ENCODE measurements around the gene RSAD1. TPM values are rescaled to one million over a fixed set of nuclear protein-coding genes. Genes with fewer than 3 reads are reported as not detected.

The RSAD1 gene
- total and polyA plus RNA-seq, 2 donors: 18.7 to 36.4 TPM

DNA sequence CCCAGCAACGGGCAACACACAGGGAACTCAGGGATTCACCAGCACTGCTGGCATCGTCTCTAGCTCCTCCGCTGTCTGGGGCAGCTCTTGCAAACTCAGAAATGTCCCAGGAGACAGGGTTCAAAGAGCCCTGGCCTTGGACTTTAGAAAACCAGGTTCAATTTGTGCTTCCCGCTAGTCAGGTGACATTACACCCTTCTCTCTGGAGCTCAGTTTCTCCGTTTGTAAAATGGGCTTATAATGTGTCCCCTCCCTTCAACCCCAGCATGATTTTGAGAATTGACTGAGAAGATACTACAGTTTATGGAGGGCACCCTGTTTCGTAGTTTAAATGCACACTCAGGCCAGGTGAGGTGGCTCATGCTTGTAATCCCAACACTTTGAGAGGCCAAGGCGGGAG is 27.6 kb downstream of the RSAD1 start:
- 84% methylated on average over 7 of the region's 7 CpGs for WGBS
- Histone ChIP-seq H3K4me3 (ENCODE audit: low read length in 2 of 2) (no peak overlapping the region), H3K27ac (ENCODE audit: low read depth in 1 of 2, low read length in 1 of 2) (no peak overlapping the region), H3K4me1 (ENCODE audit: control insufficient read depth in 2 of 2, insufficient read depth in 2 of 2, low read length in 2 of 2) (peaks cover 8 to 33% of the 10 kb centered on the region in 2 donors), H3K36me3 (ENCODE audit: control insufficient read depth in 2 of 2, insufficient read depth in 2 of 2, low read length in 1 of 2) (no peaks in the 10 kb centered on the region), H3K27me3 (ENCODE audit: control insufficient read depth in 2 of 2, insufficient read depth in 1 of 2, low read length in 1 of 2) (peaks cover 0 to 29% of the 10 kb centered on the region in 2 donors), H3K9me3 (ENCODE audit: control insufficient read depth in 2 of 2, insufficient read depth in 1 of 2, low read length in 1 of 2) (peaks cover 0 to 2% of the 10 kb centered on the region in 2 donors)
- no peak for DNase-seq (ENCODE audit: low read depth in 6 of 9, low spot score in 9 of 9)

GRCh38 chr17:50507871-50508572 is 29.4 kb downstream of the RSAD1 start, which contains the start of gene MYCBPAP:
TSS of gene MYCBPAP (plus strand) at chr17:50508439. CDS start at chr17:50508675, 236 bp downstream.
- 12% methylated on average over 66 of the region's 66 CpGs for WGBS
- peak in 7 of 9 donors; percentile 45 to 84 (median 58) for DNase-seq (ENCODE audit: low read depth in 6 of 9, low spot score in 9 of 9)
- H3K27ac ChIP-seq (ENCODE audit: low read depth in 1 of 2, low read length in 1 of 2): peak within 1 kb of the TSS; percentile 53 to 76
- H3K9me3 ChIP-seq (ENCODE audit: control insufficient read depth in 2 of 2, insufficient read depth in 1 of 2, low read length in 1 of 2): peaks cover 0 to 2% of the 10 kb centered on the region in 2 donors
- no peaks in the 10 kb centered on the region for H3K36me3 ChIP-seq (ENCODE audit: control insufficient read depth in 2 of 2, insufficient read depth in 2 of 2, low read length in 1 of 2)
- peaks cover 8 to 35% of the 10 kb centered on the region in 2 donors for H3K4me1 ChIP-seq (ENCODE audit: control insufficient read depth in 2 of 2, insufficient read depth in 2 of 2, low read length in 2 of 2)
- peak within 1 kb of the TSS; percentile 51 to 62 for H3K4me3 ChIP-seq (ENCODE audit: low read length in 2 of 2)
- H3K27me3 ChIP-seq (ENCODE audit: control insufficient read depth in 2 of 2, insufficient read depth in 1 of 2, low read length in 1 of 2): peaks cover 0 to 27% of the 10 kb centered on the region in 2 donors

DNA sequence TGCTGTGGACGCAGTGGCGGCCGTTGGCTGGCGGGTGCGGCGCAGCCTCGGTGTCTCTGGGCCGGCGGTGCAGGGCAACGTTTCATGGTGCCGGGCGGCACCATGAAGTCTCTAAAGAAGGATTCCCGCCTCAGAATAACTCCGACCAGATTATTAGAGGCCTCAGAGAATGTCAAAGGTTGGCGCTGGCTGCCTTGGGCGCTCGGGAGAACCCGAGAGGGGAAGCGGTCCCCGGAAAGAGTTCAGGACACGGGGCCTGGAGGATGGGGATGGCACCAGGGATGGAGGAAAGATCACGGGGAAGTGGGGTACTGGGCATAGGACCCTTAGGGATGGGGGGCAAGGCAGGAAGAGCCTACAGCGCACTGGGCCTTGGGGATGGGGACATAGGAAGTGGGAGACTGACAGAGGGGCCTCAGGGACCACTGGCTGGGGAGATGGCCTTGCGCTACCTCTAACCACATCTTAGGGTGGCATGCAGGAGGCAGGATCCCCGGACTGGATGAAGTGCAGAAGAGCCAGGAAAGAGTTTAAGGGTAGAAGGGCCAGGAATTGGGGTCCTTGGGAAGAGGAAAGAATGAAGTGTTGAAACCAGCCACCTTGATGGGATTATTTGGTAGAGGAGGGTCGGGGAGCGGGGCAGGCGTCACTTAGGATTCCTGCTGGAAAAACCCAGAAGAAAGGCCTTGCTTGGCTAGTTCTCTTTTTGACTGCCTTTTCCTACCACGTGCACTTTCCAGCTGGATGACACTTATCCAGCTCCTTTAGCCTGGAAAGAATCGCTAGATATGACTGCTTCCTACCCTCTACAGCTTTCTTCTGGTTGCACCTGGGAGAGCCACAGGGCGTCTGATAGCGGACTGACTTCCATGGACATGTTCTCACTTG is 30.2 kb downstream of the RSAD1 start:
- Histone ChIP-seq H3K9me3 (ENCODE audit: control insufficient read depth in 2 of 2, insufficient read depth in 1 of 2, low read length in 1 of 2) (peaks cover 0 to 2% of the 10 kb centered on the region in 2 donors), H3K27me3 (ENCODE audit: control insufficient read depth in 2 of 2, insufficient read depth in 1 of 2, low read length in 1 of 2) (peaks cover 0 to 27% of the 10 kb centered on the region in 2 donors), H3K36me3 (ENCODE audit: control insufficient read depth in 2 of 2, insufficient read depth in 2 of 2, low read length in 1 of 2) (no peaks in the 10 kb centered on the region), H3K4me1 (ENCODE audit: control insufficient read depth in 2 of 2, insufficient read depth in 2 of 2, low read length in 2 of 2) (peaks cover 8 to 32% of the 10 kb centered on the region in 2 donors), H3K4me3 (ENCODE audit: low read length in 2 of 2) (peak overlapping the region; percentile 51 to 62), H3K27ac (ENCODE audit: low read depth in 1 of 2, low read length in 1 of 2) (peak overlapping the region; percentile 53 to 76)
- 48% methylated on average over 32 of the region's 32 CpGs for WGBS
- DNase-seq (ENCODE audit: low read depth in 6 of 9, low spot score in 9 of 9): peak in 1 of 9 donors; percentile 16

GRCh38 chr17:50511058-50511457 is 32.4 kb downstream of the RSAD1 start:
- 69% methylated on average over 3 of the region's 3 CpGs for WGBS
- no peaks in the 10 kb centered on the region for H3K36me3 ChIP-seq (ENCODE audit: control insufficient read depth in 2 of 2, insufficient read depth in 2 of 2, low read length in 1 of 2)
- H3K27ac ChIP-seq (ENCODE audit: low read depth in 1 of 2, low read length in 1 of 2): peak overlapping the region in 1 of 2 donors; percentile 43
- peaks cover 8 to 22% of the 10 kb centered on the region in 2 donors for H3K4me1 ChIP-seq (ENCODE audit: control insufficient read depth in 2 of 2, insufficient read depth in 2 of 2, low read length in 2 of 2)
- no peak overlapping the region for H3K4me3 ChIP-seq (ENCODE audit: low read length in 2 of 2)
- H3K27me3 ChIP-seq (ENCODE audit: control insufficient read depth in 2 of 2, insufficient read depth in 1 of 2, low read length in 1 of 2): peaks cover 0 to 19% of the 10 kb centered on the region in 2 donors
- peaks cover 0 to 2% of the 10 kb centered on the region in 2 donors for H3K9me3 ChIP-seq (ENCODE audit: control insufficient read depth in 2 of 2, insufficient read depth in 1 of 2, low read length in 1 of 2)
- DNase-seq (ENCODE audit: low read depth in 6 of 9, low spot score in 9 of 9): peak in 1 of 9 donors; percentile 44

DNA sequence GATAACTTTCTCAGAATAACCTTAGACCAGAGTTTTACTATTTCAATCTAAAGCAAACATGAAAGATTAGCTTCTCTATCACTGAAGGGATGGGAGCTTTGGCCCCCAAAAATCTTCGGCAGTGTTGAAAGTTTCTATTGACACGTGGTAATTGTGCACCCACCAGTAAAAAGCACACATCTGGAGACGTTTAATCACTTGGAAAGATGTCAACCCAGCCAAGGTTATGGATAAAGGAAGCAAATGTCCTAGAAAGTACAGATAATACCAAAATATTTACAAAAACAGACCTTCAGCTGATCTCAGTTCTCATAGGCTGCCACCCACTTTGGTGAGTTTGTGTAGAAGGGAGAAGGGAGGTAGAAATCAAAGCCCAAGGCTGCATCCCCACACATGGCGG is 34.8 kb downstream of the RSAD1 start:
- peaks cover 0 to 10% of the 10 kb centered on the region in 2 donors for H3K27me3 ChIP-seq (ENCODE audit: control insufficient read depth in 2 of 2, insufficient read depth in 1 of 2, low read length in 1 of 2)
- peaks cover 0 to 2% of the 10 kb centered on the region in 2 donors for H3K9me3 ChIP-seq (ENCODE audit: control insufficient read depth in 2 of 2, insufficient read depth in 1 of 2, low read length in 1 of 2)
- peaks cover 4 to 15% of the 10 kb centered on the region in 2 donors for H3K4me1 ChIP-seq (ENCODE audit: control insufficient read depth in 2 of 2, insufficient read depth in 2 of 2, low read length in 2 of 2)
- 92% methylated on average over 4 of the region's 4 CpGs for WGBS
- no peak for DNase-seq (ENCODE audit: low read depth in 6 of 9, low spot score in 9 of 9)
- H3K27ac ChIP-seq (ENCODE audit: low read depth in 1 of 2, low read length in 1 of 2): no peak overlapping the region
- no peak overlapping the region for H3K4me3 ChIP-seq (ENCODE audit: low read length in 2 of 2)
- no peaks in the 10 kb centered on the region for H3K36me3 ChIP-seq (ENCODE audit: control insufficient read depth in 2 of 2, insufficient read depth in 2 of 2, low read length in 1 of 2)

DNA sequence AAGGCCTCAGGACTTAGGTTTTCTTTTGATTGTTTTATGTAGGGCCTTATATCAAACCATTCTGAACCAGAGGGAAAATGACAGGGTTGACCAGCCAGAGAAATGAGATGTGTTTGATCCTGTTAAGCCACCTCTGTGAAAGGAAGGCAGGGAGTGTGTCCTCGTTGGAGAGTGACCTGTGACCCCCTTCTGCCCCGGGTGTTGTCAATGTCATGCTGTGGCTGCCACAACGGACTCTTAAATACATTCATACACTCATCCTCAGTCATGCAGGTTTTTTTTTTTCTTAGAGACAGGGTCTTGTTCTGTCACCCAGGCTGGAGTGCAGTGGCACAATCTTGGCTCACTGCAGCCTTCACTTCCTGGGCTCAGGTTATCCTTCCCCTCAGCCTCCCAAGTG is 35.7 kb downstream of the RSAD1 start:
- Histone ChIP-seq H3K4me1 (ENCODE audit: control insufficient read depth in 2 of 2, insufficient read depth in 2 of 2, low read length in 2 of 2) (peaks cover 0 to 10% of the 10 kb centered on the region in 2 donors), H3K27me3 (ENCODE audit: control insufficient read depth in 2 of 2, insufficient read depth in 1 of 2, low read length in 1 of 2) (peaks cover 0 to 3% of the 10 kb centered on the region in 2 donors), H3K27ac (ENCODE audit: low read depth in 1 of 2, low read length in 1 of 2) (no peak overlapping the region), H3K36me3 (ENCODE audit: control insufficient read depth in 2 of 2, insufficient read depth in 2 of 2, low read length in 1 of 2) (no peaks in the 10 kb centered on the region), H3K9me3 (ENCODE audit: control insufficient read depth in 2 of 2, insufficient read depth in 1 of 2, low read length in 1 of 2) (no peaks in the 10 kb centered on the region), H3K4me3 (ENCODE audit: low read length in 2 of 2) (no peak overlapping the region)
- WGBS: 97% methylated on average over 3 of the region's 3 CpGs
- no peak for DNase-seq (ENCODE audit: low read depth in 6 of 9, low spot score in 9 of 9)

- Histone ChIP-seq H3K36me3 (ENCODE audit: control insufficient read depth in 2 of 2, insufficient read depth in 2 of 2, low read length in 1 of 2) (no peaks in the 10 kb centered on the region), H3K27me3 (ENCODE audit: control insufficient read depth in 2 of 2, insufficient read depth in 1 of 2, low read length in 1 of 2) (peaks cover 0 to 3% of the 10 kb centered on the region in 2 donors), H3K27ac (ENCODE audit: low read depth in 1 of 2, low read length in 1 of 2) (no peak overlapping the region), H3K4me1 (ENCODE audit: control insufficient read depth in 2 of 2, insufficient read depth in 2 of 2, low read length in 2 of 2) (peaks cover 0 to 15% of the 10 kb centered on the region in 2 donors), H3K9me3 (ENCODE audit: control insufficient read depth in 2 of 2, insufficient read depth in 1 of 2, low read length in 1 of 2) (no peaks in the 10 kb centered on the region), H3K4me3 (ENCODE audit: low read length in 2 of 2) (no peak overlapping the region)
- 93% methylated on average over 6 of the region's 6 CpGs for WGBS
- no peak for DNase-seq (ENCODE audit: low read depth in 6 of 9, low spot score in 9 of 9)
These were observed 36.5 kb downstream of the RSAD1 start for GRCh38 chr17:50514936-50515702.

- Histone ChIP-seq H3K27me3 (ENCODE audit: control insufficient read depth in 2 of 2, insufficient read depth in 1 of 2, low read length in 1 of 2) (no peaks in the 10 kb centered on the region), H3K9me3 (ENCODE audit: control insufficient read depth in 2 of 2, insufficient read depth in 1 of 2, low read length in 1 of 2) (no peaks in the 10 kb centered on the region), H3K4me1 (ENCODE audit: control insufficient read depth in 2 of 2, insufficient read depth in 2 of 2, low read length in 2 of 2) (peaks cover 0 to 21% of the 10 kb centered on the region in 2 donors), H3K36me3 (ENCODE audit: control insufficient read depth in 2 of 2, insufficient read depth in 2 of 2, low read length in 1 of 2) (no peaks in the 10 kb centered on the region), H3K27ac (ENCODE audit: low read depth in 1 of 2, low read length in 1 of 2) (no peak overlapping the region), H3K4me3 (ENCODE audit: low read length in 2 of 2) (no peak overlapping the region)
- WGBS: 95% methylated on average over 4 of the region's 4 CpGs
- no peak for DNase-seq (ENCODE audit: low read depth in 6 of 9, low spot score in 9 of 9)
These were observed 38.4 kb downstream of the RSAD1 start for GRCh38 chr17:50517011-50517410.

All from thymus (tissue), 11 donors.